SK-N-DZ (cell line): ENCODE measurements around the gene INO80B.
"Not testable (repeated sequence)": the region's sequence is repeated elsewhere in the genome, so short reads cannot be mapped to it uniquely, and the experiment has no call there.

Experiments used
- DNase-seq: peaks from one replicate; pipeline ENCODE4 v3.0.0-alpha.2; 2015; ENCODE audit warnings: low spot score

Gene INO80B

DNA sequence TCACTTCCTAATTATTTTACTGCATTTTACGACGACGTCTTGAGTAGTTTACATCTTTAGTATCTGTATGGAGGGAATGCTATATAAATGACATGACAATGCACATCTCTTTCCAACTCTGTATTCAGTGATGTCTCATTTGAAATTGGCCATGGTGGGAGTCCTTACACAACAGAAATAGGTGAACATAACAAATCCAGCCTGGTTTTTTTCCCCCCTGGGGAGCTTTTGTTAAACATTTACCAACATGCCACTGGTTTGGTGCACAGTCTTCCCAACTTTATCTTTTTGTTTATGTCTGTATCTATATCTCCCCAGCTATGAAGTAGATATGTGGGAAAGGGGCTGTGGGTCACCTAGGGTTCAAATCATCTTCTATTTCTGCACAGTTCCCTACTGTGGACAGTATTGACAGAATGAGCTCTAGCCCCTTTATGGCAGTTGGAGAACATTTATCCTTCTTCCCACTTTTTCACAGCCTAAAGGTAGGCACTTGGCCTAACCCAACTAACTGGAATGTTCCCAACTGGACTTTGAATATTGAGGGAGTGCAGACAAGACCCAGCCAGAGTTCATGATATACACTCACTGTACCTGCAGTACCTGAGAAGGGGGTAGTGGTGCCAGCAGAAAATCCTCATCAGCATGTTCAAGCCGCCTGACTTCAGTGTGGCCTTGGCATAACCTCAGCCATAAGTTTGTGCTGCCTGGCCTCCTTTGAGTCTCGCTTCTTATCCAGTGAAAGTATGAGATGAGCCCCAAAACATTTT lies 7.5 kb upstream of the INO80B start:
- no peak for DNase-seq

DNA sequence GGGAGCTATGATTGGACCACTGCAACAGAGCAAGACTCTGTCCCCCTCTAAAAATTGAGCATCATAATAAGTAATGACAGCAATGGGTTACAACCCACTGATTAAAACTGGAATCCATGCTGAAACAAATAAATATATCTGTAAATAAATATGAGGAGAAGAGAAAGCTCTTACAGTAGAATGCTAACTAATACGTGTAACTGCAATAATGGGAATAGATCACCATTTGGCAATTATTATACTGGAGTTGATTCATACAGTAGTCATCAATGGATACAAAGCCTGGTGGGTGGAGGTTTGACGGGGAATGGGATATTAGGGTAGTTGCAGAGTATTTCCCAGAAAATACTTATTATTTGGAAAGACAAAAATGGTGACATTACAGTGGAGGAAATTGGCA lies 6.1 kb upstream of the INO80B start:
- no peak for DNase-seq

GRCh38 chr2:74450570-74451190 lies 4.2 kb upstream of the INO80B start:
- no peak for DNase-seq

- no peak for DNase-seq
Measured at GRCh38 chr2:74457129-74457548, 2.3 kb downstream of the INO80B start.

GRCh38 chr2:74457549-74458131 lies 2.8 kb downstream of the INO80B start:
- DNase-seq: peak; percentile 76

DNA sequence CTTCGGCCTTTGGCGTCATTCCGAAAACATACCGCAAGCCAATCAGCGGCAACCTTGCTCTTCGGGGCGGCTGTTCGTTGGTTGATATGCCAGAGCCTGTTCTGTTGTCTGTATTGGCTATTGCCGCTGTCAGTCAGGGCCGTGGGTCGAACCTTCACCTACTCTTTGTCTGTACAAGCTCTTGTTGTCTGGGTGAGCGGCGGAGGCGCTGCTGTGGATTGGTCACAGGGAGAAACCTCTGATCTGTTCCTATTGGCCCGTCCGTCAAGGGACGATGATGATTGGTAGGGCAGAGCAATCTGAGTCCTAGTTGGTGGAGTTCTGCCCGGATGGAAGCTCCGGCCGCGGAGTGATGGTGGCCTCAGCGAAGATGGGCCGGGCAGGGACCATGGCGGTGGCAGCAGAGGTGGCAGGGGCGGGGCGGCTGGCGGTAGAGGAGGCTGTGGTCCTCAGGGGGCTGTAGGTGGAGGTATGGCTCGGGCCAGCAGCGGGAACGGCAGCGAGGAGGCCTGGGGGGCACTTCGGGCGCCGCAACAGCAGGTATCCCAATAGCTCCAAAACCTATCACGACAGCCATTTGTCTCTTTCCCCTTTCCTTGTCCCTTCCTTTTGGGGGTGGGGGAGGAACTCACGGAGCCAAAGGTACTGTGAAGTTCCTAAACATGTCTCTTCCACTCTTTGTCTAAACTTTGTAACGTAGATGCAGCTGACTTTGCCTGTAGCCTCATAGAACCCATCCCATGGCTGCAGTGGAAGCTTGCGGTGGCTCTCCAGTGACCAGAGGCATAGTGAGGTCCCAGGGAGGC lies 3.4 kb downstream of the INO80B start, which contains the start of gene WBP1:
Gene WBP1, plus strand, starts transcription at position 307 of the 806 bp plus-strand sequence. Its CDS starts 165 bp downstream, at position 472.
- peak; percentile 100 for DNase-seq

GRCh38 chr2:74458938-74459363 lies 4.1 kb downstream of the INO80B start:
- DNase-seq: no peak

DNA sequence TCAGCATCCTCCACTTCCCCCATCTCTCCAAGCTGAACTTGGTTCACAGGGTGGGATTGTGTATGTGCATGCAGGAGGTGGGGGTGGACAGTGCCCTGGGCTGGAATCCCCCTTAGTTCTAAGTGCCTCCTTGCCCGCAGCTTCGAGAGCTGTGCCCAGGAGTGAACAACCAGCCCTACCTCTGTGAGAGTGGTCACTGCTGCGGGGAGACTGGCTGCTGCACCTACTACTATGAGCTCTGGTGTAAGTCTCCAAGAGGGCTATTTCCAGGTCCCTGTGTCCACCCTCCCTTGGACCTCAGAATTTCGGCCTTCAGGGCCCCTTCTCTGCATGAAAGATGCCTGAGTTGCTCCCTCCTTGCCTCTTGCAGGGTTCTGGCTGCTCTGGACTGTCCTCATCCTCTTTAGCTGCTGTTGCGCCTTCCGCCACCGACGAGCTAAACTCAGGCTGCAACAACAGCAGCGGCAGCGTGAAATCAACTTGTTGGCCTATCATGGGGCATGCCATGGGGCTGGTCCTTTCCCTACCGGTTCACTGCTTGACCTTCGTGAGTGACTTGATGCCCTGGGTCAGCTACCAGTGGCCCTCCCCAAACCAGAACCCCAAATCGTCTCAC lies 4.7 kb downstream of the INO80B start:
- not testable (repeated sequence) for DNase-seq

- DNase-seq: not testable (repeated sequence)
Measured at GRCh38 chr2:74460187-74460586, 5.3 kb downstream of the INO80B start.

DNA sequence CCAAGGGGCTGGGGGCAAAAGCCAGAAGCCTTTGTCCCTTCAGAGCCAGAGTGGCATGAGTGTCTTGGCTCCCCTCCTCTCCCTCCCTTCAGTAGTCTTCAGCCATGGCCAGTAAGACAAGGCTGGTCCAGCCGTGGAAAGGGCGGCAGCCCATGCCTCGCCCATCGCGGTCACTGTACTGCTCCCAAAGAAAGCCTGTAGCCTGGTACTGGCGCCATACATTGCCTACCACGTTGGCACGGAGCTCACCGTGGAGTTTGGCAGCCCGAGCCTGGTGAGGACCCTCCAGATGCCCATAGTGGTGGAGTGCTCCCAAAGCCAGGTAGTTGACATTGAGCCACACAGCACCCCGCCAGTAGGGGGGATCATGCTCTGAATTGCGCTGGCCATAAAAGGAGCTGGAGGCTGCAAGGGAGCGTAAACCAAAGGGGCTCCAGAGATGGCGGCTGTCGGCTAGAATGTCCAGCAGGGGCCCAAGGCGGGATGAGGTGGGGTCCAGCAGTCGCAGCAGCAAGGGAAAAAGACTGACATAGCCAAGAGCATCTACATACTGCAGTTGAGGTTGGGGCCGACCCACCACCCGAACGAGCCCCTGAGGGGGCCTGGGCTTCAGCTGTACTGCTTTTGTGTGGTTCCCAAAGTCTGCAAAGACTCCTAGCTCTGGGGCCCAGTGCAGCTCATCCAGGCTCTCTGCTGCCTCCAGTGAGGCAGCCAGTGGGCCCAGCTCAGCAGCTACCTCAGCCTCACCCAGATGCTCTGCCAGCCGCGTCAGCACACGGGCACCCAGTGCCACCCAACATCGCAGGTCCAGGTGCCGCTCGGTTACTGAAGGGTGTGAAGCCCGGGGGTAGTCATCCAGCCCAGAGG lies 6.5 kb downstream of the INO80B start:
- no peak for DNase-seq

- DNase-seq: no peak
Measured at GRCh38 chr2:74462054-74462785, 7.3 kb downstream of the INO80B start.

GRCh38 chr2:74462786-74463105 lies 7.9 kb downstream of the INO80B start:
- DNase-seq: no peak

GRCh38 chr2:74464406-74464805 lies 9.5 kb downstream of the INO80B start:
- no peak for DNase-seq

- DNase-seq: not testable (repeated sequence)
Measured at GRCh38 chr2:74470742-74471141, 15.9 kb downstream of the INO80B start.

- DNase-seq: no peak
Measured at GRCh38 chr2:74471332-74472065, 16.6 kb downstream of the INO80B start.

DNA sequence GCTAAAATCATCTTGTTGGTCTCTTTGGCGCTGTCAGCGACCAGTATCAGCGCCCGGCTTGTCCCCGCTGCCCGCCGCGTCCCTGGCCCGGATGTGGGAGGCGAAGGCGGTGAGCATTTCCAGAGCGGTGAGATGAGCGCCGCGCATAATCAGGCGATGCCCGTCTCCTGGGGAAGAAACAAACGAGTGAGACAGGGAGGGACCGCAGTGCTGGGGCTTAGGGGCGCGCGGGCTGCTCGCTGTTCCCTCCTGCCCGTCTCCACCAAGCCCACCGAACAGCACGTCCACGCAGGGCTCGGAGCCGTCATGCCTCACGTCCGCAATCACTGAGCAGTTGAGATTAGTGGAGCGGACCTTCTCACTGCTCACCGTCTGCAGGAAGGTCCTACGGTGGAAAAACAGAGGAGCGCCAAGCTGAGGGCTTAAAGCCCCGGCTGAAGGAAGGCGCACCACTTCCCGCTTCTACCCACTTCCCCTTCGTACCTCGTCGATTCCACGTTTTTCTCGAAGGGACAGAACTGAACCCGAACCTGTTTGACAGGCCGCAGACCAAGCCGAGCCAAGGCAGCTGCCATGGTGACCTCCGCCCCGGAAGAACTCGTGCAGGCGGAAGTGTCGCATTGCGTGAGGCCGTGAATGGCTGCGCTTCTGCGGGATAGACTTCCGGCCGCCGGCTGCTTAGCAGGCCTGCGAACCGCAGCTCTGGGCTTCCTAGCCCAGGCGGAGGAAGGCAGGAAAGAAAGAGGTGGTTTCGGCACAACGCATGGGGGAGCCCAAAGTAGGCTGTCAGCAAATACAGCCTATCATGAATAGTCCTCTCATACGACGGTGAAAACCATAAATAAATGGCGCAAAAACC lies 17.4 kb downstream of the INO80B start, which contains the start of gene MRPL53:
Gene MRPL53, minus strand, starts transcription at position 595 of the 859 bp plus-strand sequence. Its CDS starts 20 bp downstream, at position 575.
- DNase-seq: peak; percentile 96

DNA sequence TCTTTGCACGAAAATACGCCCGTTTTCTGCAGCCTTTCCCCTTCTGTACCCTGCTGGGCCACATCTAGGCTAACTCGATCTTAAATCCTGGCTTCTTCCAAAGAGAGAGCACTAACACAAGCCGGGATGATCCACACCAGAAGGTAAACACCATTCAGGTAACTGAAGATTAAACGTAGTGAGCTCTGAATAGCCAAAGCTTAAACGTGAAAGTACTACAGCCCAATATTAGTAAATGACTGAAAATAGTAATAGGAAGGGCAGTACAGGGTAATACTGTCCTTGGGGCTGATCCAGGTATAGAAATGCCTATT lies 18.0 kb downstream of the INO80B start:
- no peak for DNase-seq

- no peak for DNase-seq
Measured at GRCh38 chr2:74474481-74474880, 19.6 kb downstream of the INO80B start.
